CD14-positive monocyte (primary cell): ENCODE results near the gene HBA1. TPM values are rescaled to one million over a fixed set of nuclear protein-coding genes. Genes with fewer than 3 reads are reported as not detected.
"Not testable (repeated sequence)": the region's sequence is repeated elsewhere in the genome, so short reads cannot be mapped to it uniquely, and the experiment has no call there.

ENCODE experiments used
- DNase-seq, 3 donors: peaks; one replicate each; pipeline ENCODE4 v3.0.0-alpha.2; 2011 to 2022
- H2AFZ ChIP-seq: 2 replicates; pipeline ENCODE4 v1.6.0; 2012; ENCODE audit warnings: mild to moderate bottlenecking, low read depth, low read length, inconsistent platforms; ENCODE audit not compliant: insufficient read depth, poor library complexity, severe bottlenecking
- H3K27ac ChIP-seq, 2 donors: 1 replicate in 1 of 2; 2 replicates in 1 of 2; pipeline ENCODE4 v1.5.1; 2012 to 2013; ENCODE audit warnings: low read length in 2 of 2, control low read depth in 1 of 2, inconsistent platforms in 1 of 2, low read depth in 1 of 2, mild to moderate bottlenecking in 1 of 2
- H3K27me3 ChIP-seq, 2 donors: one replicate each; pipeline versions ENCODE4 v1.6.0 to v1.6.1; 2011 to 2013; ENCODE audit warnings: low read length in 2 of 2; ENCODE audit not compliant: control insufficient read depth in 2 of 2, insufficient read depth in 2 of 2
- H3K36me3 ChIP-seq, 2 donors: replicated peaks in 1 of 2; 1 replicate in 1 of 2; 2 replicates in 1 of 2; pipeline versions ENCODE4 v1.5.1 to v1.6.1; 2012 to 2013; ENCODE audit warnings: low read length in 2 of 2, control low read depth in 1 of 2, inconsistent platforms in 1 of 2, mild to moderate bottlenecking in 1 of 2; ENCODE audit not compliant: insufficient read depth in 2 of 2, control insufficient read depth in 1 of 2
- H3K4me1 ChIP-seq, 2 donors: 1 replicate in 1 of 2; 2 replicates in 1 of 2; pipeline versions ENCODE4 v1.5.1 to v1.6.1; 2012 to 2013; ENCODE audit warnings: low read length in 2 of 2, control low read depth in 1 of 2, inconsistent platforms in 1 of 2, mild to moderate bottlenecking in 1 of 2, moderate library complexity in 1 of 2; ENCODE audit not compliant: insufficient read depth in 2 of 2, control insufficient read depth in 1 of 2
- H3K4me2 ChIP-seq: replicated peaks from 2 replicates; pipeline ENCODE3; 2012; ENCODE audit warnings: low read length, moderate library complexity, mild to moderate bottlenecking; ENCODE audit not compliant: poor library complexity, severe bottlenecking; ENCODE audit errors: extremely low read depth
- H3K4me3 ChIP-seq, 3 experiments: fragments of 200-600 bp in 1 of 3; sonication (generic) in 1 of 3; replicated peaks in 1 of 3; 1 replicate in 2 of 3; 2 replicates in 1 of 3; pipeline ENCODE4 v1.5.1; 2011 to 2013; ENCODE audit warnings: low read length in 3 of 3, mild to moderate bottlenecking in 3 of 3, control low read depth in 2 of 3, low read depth in 2 of 3, inconsistent platforms in 1 of 3, moderate library complexity in 1 of 3
- H3K79me2 ChIP-seq: 2 replicates; pipeline ENCODE4 v1.6.0; 2012; ENCODE audit warnings: mild to moderate bottlenecking, control low read depth, inconsistent platforms, low read length, moderate library complexity; ENCODE audit not compliant: insufficient read depth
- H3K9ac ChIP-seq: 2 replicates; pipeline ENCODE4 v1.6.0; 2017; ENCODE audit warnings: low read length, mild to moderate bottlenecking; ENCODE audit not compliant: insufficient read depth, poor library complexity, severe bottlenecking
- H3K9me3 ChIP-seq, 2 donors: replicated peaks in 1 of 2; 1 replicate in 1 of 2; 2 replicates in 1 of 2; pipeline versions ENCODE4 v1.5.1 to v1.6.1; 2012 to 2013; ENCODE audit warnings: low read length in 2 of 2, control low read depth in 1 of 2; ENCODE audit not compliant: control insufficient read depth in 1 of 2, insufficient read depth in 1 of 2
- H4K20me1 ChIP-seq: 2 replicates; pipeline ENCODE4 v1.6.0; 2012; ENCODE audit warnings: mild to moderate bottlenecking, low read length, control low read depth, moderate library complexity; ENCODE audit not compliant: insufficient read depth
- H3K27ac Mint-ChIP-seq, 7 donors: one replicate each; pipeline ENCODE4 v1.8.0; 2020; ENCODE audit warnings: mild to moderate bottlenecking in 7 of 7, mixed read lengths in 7 of 7, moderate library complexity in 6 of 7, inconsistent platforms in 2 of 7
- H3K27me3 Mint-ChIP-seq, 3 donors: one replicate each; pipeline ENCODE4 v1.8.0; 2021 to 2022; ENCODE audit warnings: low read depth in 3 of 3, mild to moderate bottlenecking in 3 of 3, mixed read lengths in 3 of 3, moderate library complexity in 3 of 3, inconsistent platforms in 1 of 3
- H3K36me3 Mint-ChIP-seq, 2 donors: one replicate each; pipeline ENCODE4 v1.8.0; 2020; ENCODE audit warnings: mixed read lengths in 2 of 2, inconsistent platforms in 1 of 2, mild to moderate bottlenecking in 1 of 2
- H3K4me1 Mint-ChIP-seq: one replicate; pipeline ENCODE4 v1.8.0; 2020; ENCODE audit warnings: mild to moderate bottlenecking, mixed read lengths
- H3K4me3 Mint-ChIP-seq, 2 donors: one replicate each; pipeline ENCODE4 v1.8.0; 2020; ENCODE audit warnings: mild to moderate bottlenecking in 2 of 2, mixed read lengths in 2 of 2, moderate library complexity in 1 of 2
- H3K9me3 Mint-ChIP-seq, 7 donors: one replicate each; pipeline ENCODE4 v1.8.0; 2020 to 2022; ENCODE audit warnings: mixed read lengths in 7 of 7, mild to moderate bottlenecking in 6 of 7, moderate library complexity in 6 of 7, inconsistent platforms in 2 of 7
- CTCF ChIP-seq: fragments of 200-600 bp; IDR thresholded peaks from one replicate; pipeline ENCODE4 v1.8.0; 2022; ENCODE audit warnings: antibody characterized with exemption, mild to moderate bottlenecking
- WGBS: methylation state at CpG from one replicate; pipeline ENCODE4 v1.1.5; 2013; ENCODE audit warnings: missing lambda C conversion rate; ENCODE audit not compliant: insufficient coverage; 5-methylcytosine and 5-hydroxymethylcytosine counted together
- intact Hi-C, 2 donors: fragments of 100-400 bp; cut with micrococcal nuclease; formaldehyde crosslinking; loops; one replicate each; pipeline versions ENCODE4 v1.15.0 to v1.15.1; 2023
- polyA plus RNA-seq, 3 donors: library from polyadenylated mRNA; depleted of rRNA in 1 of 3; unstranded in 2 of 3; stranded (reverse) in 1 of 3; fragments of 300-500 nt in 2 of 3; fragments of >200 nt in 1 of 3; fragmentation: Illumina TruSeq in 2 of 3; gene quantifications; 1 replicate in 2 of 3; 2 replicates in 1 of 3; pipeline ENCODE4 v1.2.3, GENCODE V29; 2012 to 2021

HBA1 gene
- polyA plus RNA-seq, 3 donors, result 0.31 to 23.8 (median 22.9) TPM

GRCh38 chr16:203246-203645, 26.8 kb downstream of the HBA1 start:
- no peak overlapping the region for H3K4me3 Mint-ChIP-seq
- peaks cover under 1% of the 10 kb centered on the region for H4K20me1 ChIP-seq
- no peaks in the 10 kb centered on the region for H3K4me1 Mint-ChIP-seq
- no peak overlapping the region for H3K27ac Mint-ChIP-seq
- H3K9ac ChIP-seq, result no peak overlapping the region
- no peaks in the 10 kb centered on the region for H3K9me3 Mint-ChIP-seq
- no peak overlapping the region for H3K4me3 ChIP-seq
- H3K4me1 ChIP-seq, result no peaks in the 10 kb centered on the region
- WGBS, result no CpG with 5 or more reads among the region's 4 CpGs
- no peak overlapping the region for H2AFZ ChIP-seq
- no peaks in the 10 kb centered on the region for H3K27me3 ChIP-seq
- TF ChIP-seq CTCF, result no peak
- intact Hi-C loops, result loop anchor here in 1 of 2 donors (5.0 kb wide), 1 partner anchor 84 kb away; no protein-coding TSS in a partner anchor
- no peak overlapping the region for H3K4me2 ChIP-seq
- H3K36me3 ChIP-seq, result peaks cover 84 to 87% of the 10 kb centered on the region in 2 donors
- peaks cover 79 to 98% of the 10 kb centered on the region in 2 donors for H3K36me3 Mint-ChIP-seq
- no peaks in the 10 kb centered on the region for H3K79me2 ChIP-seq
- no peaks in the 10 kb centered on the region for H3K9me3 ChIP-seq
- DNase-seq, result no peak
- no peak overlapping the region for H3K27ac ChIP-seq
- no peaks in the 10 kb centered on the region for H3K27me3 Mint-ChIP-seq

- H3K9ac ChIP-seq, H3K4me3 ChIP-seq, H3K4me2 ChIP-seq, H3K9me3 ChIP-seq, H3K27me3 ChIP-seq, H2AFZ ChIP-seq, DNase-seq, H3K27me3 Mint-ChIP-seq, H4K20me1 ChIP-seq, H3K27ac ChIP-seq, H3K9me3 Mint-ChIP-seq, H3K4me1 Mint-ChIP-seq, H3K4me1 ChIP-seq, H3K4me3 Mint-ChIP-seq, H3K79me2 ChIP-seq: not testable (repeated sequence)
- 100% methylated on average over 7 of the region's 9 CpGs for WGBS
- H3K27ac Mint-ChIP-seq, result peak overlapping the region in 2 of 7 donors; percentile 40
- intact Hi-C loops, result loop anchor here in 1 of 2 donors (5.0 kb wide), 1 partner anchor 83 kb away; no protein-coding TSS in a partner anchor
- peaks cover 77 to 98% of the 10 kb centered on the region in 2 donors for H3K36me3 Mint-ChIP-seq
- peaks cover 81 to 87% of the 10 kb centered on the region in 2 donors for H3K36me3 ChIP-seq
These were observed 27.6 kb downstream of the HBA1 start for GRCh38 chr16:204046-204445.

DNA sequence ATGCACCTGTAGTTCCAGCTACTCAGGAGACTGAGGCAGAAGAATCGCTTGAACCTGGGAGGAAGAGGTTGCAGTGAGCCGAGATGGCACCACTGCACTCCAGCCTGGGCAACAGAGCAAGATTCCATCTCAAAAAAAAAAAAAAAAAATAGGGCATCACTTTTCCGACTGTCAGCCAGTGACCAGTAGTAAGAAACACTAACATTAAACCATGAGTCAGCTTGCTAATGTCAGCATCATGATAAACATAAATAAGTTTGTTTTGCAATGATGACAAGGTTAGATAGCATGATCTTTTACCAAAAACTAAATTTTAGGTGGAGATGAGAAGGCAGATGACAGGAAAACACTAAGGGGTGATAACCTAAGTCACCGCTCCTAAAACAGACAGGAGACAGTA, 32.9 kb downstream of the HBA1 start:
- intact Hi-C loops, H3K27me3 ChIP-seq, H3K4me3 ChIP-seq, H3K4me1 ChIP-seq, H3K4me3 Mint-ChIP-seq, H3K27ac ChIP-seq, DNase-seq, H3K27me3 Mint-ChIP-seq, H3K4me2 ChIP-seq, H3K4me1 Mint-ChIP-seq, H3K9me3 Mint-ChIP-seq, H2AFZ ChIP-seq, H3K9ac ChIP-seq, H3K9me3 ChIP-seq: not testable (repeated sequence)
- Histone ChIP-seq H4K20me1 (peaks cover 54% of the 10 kb centered on the region), H3K79me2 (peaks cover 11% of the 10 kb centered on the region), H3K36me3 (peaks cover 83 to 100% of the 10 kb centered on the region in 2 donors)
- WGBS, result no CpG with 5 or more reads among the region's 4 CpGs
- Mint-ChIP-seq H3K27ac (peak overlapping the region in 1 of 7 donors; percentile 14), H3K36me3 (peaks cover 83 to 100% of the 10 kb centered on the region in 2 donors)

DNA sequence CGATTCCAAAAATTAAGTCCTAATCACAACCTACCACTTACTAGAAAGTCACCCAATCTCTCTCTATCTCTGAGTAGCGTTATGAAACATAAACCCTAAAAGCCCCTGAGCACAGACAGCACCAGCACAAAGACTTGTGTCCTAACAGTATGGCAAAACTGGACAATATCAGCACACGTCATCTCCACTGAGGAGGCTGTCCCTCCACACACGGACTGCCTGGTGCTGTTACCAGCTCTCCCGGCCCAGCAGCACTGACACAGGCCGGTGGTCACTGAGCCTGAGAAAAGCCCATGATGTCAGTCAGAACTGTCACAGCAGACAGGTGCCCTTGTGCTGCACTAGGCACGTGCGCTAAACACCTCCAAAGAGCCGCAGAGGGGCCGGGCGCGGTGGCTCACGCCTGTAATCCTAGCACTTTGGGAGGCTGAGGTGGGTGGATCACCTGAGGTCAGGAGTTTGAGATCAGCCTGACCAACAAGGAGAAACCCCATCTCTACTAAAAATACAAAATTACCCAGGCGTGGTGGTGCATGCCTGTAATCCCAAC, 35.2 kb downstream of the HBA1 start:
- H3K9me3 Mint-ChIP-seq, intact Hi-C loops, H3K27ac Mint-ChIP-seq, H3K9me3 ChIP-seq, H3K4me1 ChIP-seq, H3K4me1 Mint-ChIP-seq, H3K4me3 Mint-ChIP-seq, H3K4me2 ChIP-seq, DNase-seq, H3K27ac ChIP-seq, H2AFZ ChIP-seq, H3K27me3 ChIP-seq, H3K27me3 Mint-ChIP-seq, H3K9ac ChIP-seq, H3K4me3 ChIP-seq: not testable (repeated sequence)
- Histone ChIP-seq H3K79me2 (peaks cover 16% of the 10 kb centered on the region), H3K36me3 (peaks cover 74 to 100% of the 10 kb centered on the region in 2 donors), H4K20me1 (peaks cover 63% of the 10 kb centered on the region)
- WGBS, result 94% methylated on average over 7 of the region's 14 CpGs
- H3K36me3 Mint-ChIP-seq, result peaks cover 79 to 100% of the 10 kb centered on the region in 2 donors
